Neural crest cell (in vitro differentiated cells): ENCODE measurements around the gene NTSR2. TPM values are rescaled to one million over a fixed set of nuclear protein-coding genes. Genes with fewer than 3 reads are reported as not detected.

Source experiments
- DNase-seq: peaks from one replicate; pipeline ENCODE4 v3.0.0; 2021; ENCODE audit warnings: low read depth, mixed read lengths, low spot score
- H3K27ac Mint-ChIP-seq: one replicate; pipeline ENCODE4 v1.8.0; 2021; ENCODE audit warnings: mild to moderate bottlenecking, mixed read lengths; ENCODE audit not compliant: unreplicated experiment
- H3K27me3 Mint-ChIP-seq: 2 replicates; pipeline ENCODE4 v1.8.0; 2021; ENCODE audit warnings: low read depth, mild to moderate bottlenecking, mixed read lengths
- H3K36me3 Mint-ChIP-seq: 2 replicates; pipeline ENCODE4 v1.8.0; 2021; ENCODE audit warnings: low read depth, mild to moderate bottlenecking, mixed read lengths
- H3K4me1 Mint-ChIP-seq: 2 replicates; pipeline ENCODE4 v1.8.0; 2021; ENCODE audit warnings: mixed read lengths
- H3K4me3 Mint-ChIP-seq: one replicate; pipeline ENCODE4 v1.8.0; 2021; ENCODE audit warnings: mild to moderate bottlenecking, mixed read lengths
- H3K9me3 Mint-ChIP-seq: 2 replicates; pipeline ENCODE4 v1.8.0; 2021; ENCODE audit warnings: mixed read lengths
- CTCF ChIP-seq: fragments of 200-600 bp; sonication (generic); conservative IDR thresholded peaks from 2 replicates; pipeline ENCODE4 v1.5.0; 2021; ENCODE audit warnings: antibody characterized with exemption, mild to moderate bottlenecking
- total RNA-seq: library from RNA; stranded (reverse); gene quantifications from 2 replicates; pipeline ENCODE4 v1.2.1, GENCODE V29; 2021

The NTSR2 gene
- total RNA-seq, 1 donor from 2014 or later: not detected

GRCh38 chr2:11621410-11621809 is 48.6 kb downstream of the NTSR2 start:
- no peak overlapping the region for H3K4me3 Mint-ChIP-seq
- H3K36me3 Mint-ChIP-seq: peaks cover 38% of the 10 kb centered on the region
- no peak for TF ChIP-seq CTCF
- DNase-seq: no peak
- H3K9me3 Mint-ChIP-seq: no peaks in the 10 kb centered on the region
- H3K4me1 Mint-ChIP-seq: no peaks in the 10 kb centered on the region
- H3K27me3 Mint-ChIP-seq: no peaks in the 10 kb centered on the region
- no peak overlapping the region for H3K27ac Mint-ChIP-seq

GRCh38 chr2:11618708-11619062 is 51.3 kb downstream of the NTSR2 start:
- H3K4me3 Mint-ChIP-seq: no peak overlapping the region
- no peaks in the 10 kb centered on the region for H3K4me1 Mint-ChIP-seq
- H3K27me3 Mint-ChIP-seq: no peaks in the 10 kb centered on the region
- H3K27ac Mint-ChIP-seq: peak overlapping the region; percentile 62
- peaks cover 31% of the 10 kb centered on the region for H3K36me3 Mint-ChIP-seq
- H3K9me3 Mint-ChIP-seq: no peaks in the 10 kb centered on the region
- no peak for TF ChIP-seq CTCF
- DNase-seq: no peak

GRCh38 chr2:11617984-11618707 is 51.8 kb downstream of the NTSR2 start:
- Mint-ChIP-seq H3K9me3 (no peaks in the 10 kb centered on the region), H3K27me3 (no peaks in the 10 kb centered on the region), H3K4me1 (no peaks in the 10 kb centered on the region), H3K4me3 (no peak overlapping the region), H3K27ac (no peak overlapping the region), H3K36me3 (peaks cover 30% of the 10 kb centered on the region)
- DNase-seq: no peak
- no peak for TF ChIP-seq CTCF

- Mint-ChIP-seq H3K4me1 (no peaks in the 10 kb centered on the region), H3K36me3 (peaks cover 32% of the 10 kb centered on the region), H3K27ac (no peak overlapping the region), H3K27me3 (no peaks in the 10 kb centered on the region), H3K9me3 (no peaks in the 10 kb centered on the region), H3K4me3 (peak overlapping the region; percentile 21)
- DNase-seq: no peak
- TF ChIP-seq CTCF: no peak
Observed at GRCh38 chr2:11617527-11617926, 52.5 kb downstream of the NTSR2 start.

GRCh38 chr2:11616851-11617415 is 53.1 kb downstream of the NTSR2 start:
- Mint-ChIP-seq H3K9me3 (no peaks in the 10 kb centered on the region), H3K27me3 (no peaks in the 10 kb centered on the region), H3K27ac (peak overlapping the region; percentile 81), H3K36me3 (peaks cover 36% of the 10 kb centered on the region), H3K4me3 (peak overlapping the region; percentile 21), H3K4me1 (no peaks in the 10 kb centered on the region)
- no peak for DNase-seq
- no peak for TF ChIP-seq CTCF
